NCI-H69 (cell line): Measurements from ENCODE around the gene SLC22A23.

Experiments used
- DNase-seq: peaks from one replicate; lab custom pipeline; 2025; lab: John Stamatoyannopoulos, UW

Gene SLC22A23

DNA sequence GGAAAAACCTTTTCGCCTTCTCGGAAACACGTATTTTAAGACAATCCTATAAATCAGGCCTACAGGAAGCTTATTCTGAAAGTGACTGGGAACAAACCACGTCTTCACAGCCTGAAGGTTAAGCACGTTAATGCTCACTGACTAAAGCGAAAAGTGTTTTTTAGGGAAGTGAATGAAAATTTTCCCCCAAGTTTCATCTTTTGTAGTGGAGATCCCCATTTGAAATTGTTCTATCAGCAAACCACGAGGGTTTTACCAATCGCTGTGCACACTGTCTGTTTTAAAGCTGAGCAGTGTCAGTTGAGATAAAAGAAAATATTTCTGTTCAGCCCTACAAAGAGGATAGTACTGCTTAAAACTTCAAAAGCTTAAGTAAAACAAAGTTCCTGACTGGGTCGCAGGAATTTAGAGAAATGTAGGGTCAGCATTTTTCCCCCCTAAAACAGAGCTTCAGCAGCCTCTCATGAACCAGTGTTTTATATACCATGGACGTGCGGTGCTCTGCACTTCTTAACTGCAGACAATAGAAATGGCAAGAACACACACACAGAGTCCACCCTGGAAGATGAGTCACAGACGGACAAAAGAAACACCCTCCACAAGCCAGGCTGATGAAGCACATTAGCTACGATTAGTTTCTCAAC, 34.9 kb downstream of the SLC22A23 start:
- DNase-seq, result peak; percentile 71

DNA sequence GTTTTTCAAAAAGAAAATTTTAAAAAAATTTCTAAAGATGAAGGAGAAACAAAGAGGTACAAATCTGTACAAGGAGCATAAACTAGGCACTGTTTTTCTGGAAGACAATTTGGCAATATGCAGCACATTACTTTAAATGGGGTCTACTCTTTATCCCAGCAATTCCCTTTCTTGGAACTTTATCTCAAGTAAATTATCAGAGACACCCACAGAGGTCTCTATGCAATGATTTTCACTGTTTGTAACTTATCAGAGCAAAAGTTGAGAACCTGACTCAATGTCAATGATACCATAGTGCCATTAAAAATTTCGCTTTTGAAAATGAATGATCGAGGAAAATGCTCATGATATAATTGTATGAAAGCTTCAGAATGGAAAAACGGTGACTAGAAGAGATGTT, 35.7 kb downstream of the SLC22A23 start:
- DNase-seq, result no peak

DNA sequence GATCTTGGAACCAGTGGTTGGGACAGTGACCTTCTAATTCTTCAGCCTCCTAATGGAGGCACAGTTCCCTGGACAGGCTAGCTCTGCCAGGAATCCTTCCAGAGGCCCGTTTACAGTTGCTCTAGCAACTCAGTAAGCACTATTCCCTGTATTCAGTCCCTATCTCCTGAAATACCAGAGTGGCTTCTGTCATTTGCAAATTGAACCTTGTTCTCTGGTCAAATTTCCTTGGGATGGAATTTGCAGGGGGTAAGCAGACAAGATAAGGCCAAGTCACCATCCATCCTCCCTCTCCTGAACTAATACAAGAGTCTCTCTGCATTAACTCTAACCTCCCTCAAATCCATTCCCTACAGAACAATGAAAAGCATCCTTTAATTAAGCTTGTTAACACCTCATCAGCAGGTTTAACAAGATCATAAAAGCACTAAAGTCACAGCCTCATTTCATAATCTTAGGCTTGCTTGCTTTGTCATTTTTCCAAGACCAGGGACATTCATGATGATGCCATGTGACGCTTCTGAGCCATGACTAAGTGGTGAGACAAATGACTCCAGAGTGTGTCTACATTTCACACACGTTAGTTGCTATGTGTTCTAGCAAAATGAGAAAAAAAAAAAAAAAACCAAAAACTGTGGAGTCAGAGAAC, 37.1 kb downstream of the SLC22A23 start:
- DNase-seq, result peak; percentile 26

DNA sequence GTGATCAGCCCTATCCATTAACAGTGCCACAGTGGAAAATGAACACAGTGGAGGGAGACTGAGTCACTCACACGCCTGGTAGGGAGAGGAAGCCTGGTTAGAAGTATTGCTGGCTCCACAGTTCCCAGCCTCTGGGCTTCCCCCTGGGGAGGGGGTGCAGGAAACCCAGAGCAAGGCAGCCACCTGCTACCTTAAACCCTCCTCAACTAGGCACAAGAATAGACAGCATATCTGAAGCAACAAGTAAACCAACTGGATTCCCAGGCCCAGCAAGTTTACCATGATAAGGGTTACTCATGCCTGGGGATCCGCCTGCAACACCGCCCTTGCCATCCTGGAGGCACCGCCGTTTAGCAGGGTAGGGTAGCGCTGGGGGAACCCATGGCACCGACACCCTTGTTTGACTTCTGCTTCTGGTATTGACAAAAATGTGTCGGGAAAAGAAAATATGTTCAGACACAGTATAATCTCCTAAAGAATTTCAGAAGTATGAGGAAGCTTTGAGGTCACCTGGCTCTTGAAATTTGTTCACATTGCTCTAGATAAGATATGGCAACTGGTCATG, 38.3 kb downstream of the SLC22A23 start:
- DNase-seq, result peak; percentile 49

DNA sequence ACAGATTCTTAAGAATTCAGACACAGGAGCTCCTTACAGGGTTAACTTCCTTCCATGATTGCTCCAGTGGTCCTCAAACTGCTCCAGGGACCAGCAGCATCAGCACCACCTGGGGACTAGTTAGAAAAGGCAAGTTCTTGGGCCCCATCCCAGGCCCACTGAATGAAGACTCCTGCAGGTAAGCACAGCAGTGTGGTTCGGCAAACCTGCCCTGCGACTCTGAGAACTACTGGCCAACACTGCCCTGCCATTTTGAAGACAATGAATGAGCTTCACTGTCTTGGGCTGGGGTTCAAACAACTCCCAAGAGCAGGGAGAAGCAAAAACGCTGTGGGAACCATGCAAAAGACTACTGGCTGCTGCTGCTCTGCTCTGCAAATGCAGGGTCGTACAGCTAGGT, 39.4 kb downstream of the SLC22A23 start:
- DNase-seq, result no peak

DNA sequence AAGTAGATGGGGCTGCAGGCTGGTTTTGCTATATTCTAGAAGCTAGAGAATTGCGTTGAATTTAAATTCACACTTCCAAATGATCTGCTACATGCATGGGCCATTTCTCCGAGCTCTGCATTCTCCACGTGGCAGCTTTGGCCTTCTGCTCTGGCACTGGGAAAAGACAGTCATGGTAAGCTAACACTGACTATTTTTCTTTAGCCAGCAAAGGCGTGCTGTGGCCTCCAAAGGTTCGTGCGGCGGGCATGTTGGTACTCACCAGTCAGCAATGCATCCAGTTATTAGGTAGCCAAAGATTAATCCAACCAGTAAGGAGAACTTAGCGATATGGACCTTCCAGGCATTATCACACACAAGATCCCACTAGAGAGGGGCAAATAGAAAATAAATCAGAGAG, 41.4 kb downstream of the SLC22A23 start:
- DNase-seq, result no peak

GRCh38 chr6:3415082-3415453, 41.8 kb downstream of the SLC22A23 start:
- no peak for DNase-seq

GRCh38 chr6:3414327-3415081, 42.3 kb downstream of the SLC22A23 start:
- DNase-seq, result no peak

GRCh38 chr6:3413592-3413991, 43.3 kb downstream of the SLC22A23 start:
- no peak for DNase-seq

GRCh38 chr6:3412779-3413500, 43.9 kb downstream of the SLC22A23 start:
- DNase-seq, result no peak

DNA sequence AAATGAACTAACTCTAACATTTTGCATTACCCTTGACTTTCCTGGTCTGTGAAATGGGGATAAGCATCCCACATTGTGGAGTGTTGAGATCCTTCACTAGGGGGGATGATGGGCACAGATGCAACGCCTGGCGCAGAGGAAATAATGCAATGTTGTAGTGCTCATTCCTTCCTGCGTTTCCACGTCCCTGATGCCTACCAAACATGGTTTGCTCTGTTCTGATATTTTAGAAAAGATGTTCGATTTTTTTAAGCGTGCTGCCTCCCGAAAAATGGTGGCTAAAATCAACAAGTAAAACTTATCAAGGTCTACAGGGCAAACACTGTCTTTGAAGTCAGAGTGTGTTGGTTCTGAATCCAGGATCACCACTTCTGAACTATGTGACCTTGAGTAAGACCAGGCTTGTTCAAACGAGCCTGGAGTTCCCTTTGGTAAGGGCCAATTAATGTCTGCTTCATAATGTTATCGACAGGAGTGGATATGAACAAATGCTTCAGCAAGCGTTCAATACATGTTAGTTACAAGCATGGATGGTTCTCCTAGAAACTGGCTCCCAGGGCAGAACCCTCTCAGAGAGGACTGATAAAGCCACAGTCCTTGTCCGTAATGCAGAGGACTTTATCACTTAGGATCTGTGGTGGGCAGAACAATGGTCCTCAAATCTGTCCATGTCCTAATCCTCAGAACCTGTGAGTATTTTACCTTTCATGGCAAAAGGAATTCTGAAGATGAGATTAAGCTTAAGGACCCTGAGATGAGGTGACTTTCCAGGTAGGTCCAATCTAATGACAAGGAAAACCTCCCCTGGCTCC, 44.7 kb downstream of the SLC22A23 start:
- no peak for DNase-seq

DNA sequence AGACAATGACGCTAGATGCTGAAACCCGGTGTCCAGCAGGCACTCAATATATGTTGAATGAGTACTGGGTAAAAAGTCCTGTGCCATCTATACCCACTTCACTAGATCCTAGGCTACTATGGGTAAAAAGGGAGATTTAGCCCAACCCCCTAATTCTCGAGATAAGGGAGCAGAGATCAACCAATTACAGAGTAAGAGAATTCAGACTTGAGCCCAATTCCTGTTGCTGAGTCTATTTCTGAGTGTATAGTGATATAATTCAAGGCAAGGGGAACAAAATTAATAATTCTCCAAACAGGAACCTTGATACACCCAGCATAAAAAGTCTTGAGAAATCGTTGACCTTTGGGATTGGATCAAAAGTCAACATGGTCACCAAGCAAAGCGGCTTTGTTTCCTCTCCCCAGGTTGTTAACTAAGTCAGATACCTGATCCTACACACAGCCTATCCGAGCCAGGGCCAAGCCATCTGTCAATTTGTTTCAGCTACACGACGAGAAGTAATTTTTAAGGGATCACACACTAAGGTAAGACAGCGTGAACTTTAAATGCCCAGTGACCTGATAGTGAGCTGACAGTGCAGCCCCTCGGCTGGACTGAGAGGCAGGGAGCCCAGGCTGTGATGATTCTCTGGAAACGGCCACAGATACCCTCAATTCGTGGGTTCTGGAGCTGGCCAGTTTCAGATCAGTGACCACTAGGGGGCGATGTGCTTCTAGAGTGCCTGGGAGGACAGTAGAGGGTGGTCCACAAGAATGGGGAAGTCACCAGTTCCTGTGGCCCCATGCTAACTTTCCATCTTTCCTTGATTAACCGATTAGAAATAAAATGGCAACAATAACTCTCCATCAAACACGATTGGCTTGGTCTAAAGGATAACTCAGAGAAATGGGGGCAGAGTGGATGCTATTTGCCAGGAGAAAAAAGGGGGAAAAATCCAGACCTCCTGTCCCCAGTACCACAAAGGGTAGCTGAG, 46.2 kb downstream of the SLC22A23 start:
- DNase-seq, result peak; percentile 87

DNA sequence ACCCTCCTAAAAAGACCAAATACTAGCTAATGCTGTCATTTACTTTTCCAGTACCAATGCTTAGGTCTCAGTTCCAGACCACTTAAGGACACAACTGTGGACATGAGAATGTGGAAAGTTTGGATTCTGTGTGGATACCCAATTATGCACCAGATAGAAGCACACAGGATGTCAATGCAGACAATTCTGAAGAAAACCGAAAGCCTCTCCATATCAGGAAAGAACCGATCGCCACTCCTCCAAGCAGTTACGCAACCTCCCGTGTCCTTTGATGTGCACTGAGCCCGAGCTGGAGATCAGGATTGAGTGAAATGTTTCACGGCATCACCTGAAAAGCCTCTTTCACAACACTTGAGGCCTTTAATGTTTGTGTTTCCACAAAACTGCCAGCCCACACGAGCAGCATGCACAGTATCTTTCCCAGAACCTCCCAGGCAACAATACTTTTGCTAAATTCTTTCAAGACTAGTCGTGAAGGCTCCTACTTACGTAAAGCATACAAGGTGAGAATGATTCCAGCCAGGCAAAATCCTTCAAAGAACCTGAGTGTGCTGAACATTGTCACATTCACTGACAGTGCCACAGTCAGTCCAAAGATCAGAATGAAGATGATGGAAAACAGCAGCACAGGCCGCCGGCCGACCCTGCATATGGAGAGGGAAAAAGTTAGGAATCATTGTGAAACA, 47.0 kb downstream of the SLC22A23 start:
- no peak for DNase-seq

DNA sequence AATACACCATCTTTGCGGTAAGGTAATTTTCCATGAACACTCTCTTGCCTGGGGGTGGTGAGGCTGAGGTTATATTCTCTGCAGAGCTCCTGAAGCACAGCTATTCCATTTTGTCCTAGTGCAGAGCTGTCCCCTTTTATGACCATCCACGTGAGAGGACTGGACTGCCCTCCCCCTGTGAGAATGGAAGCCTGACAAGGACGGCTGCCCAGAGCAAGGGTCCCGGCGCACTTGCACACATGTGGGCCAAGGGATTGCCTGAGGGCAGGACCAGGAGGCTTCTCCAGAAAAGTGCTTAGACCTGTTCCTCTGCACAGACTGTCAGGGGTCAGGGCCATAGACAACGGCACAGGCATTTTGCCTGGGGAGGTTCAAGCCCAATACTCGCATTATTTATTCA, 48.2 kb downstream of the SLC22A23 start:
- no peak for DNase-seq

- DNase-seq, result peak; percentile 66
Observed at GRCh38 chr6:3407840-3408239, 49.0 kb downstream of the SLC22A23 start.

- DNase-seq, result no peak
Observed at GRCh38 chr6:3406891-3407809, 49.7 kb downstream of the SLC22A23 start.

- no peak for DNase-seq
Observed at GRCh38 chr6:3406362-3406821, 50.5 kb downstream of the SLC22A23 start.

DNA sequence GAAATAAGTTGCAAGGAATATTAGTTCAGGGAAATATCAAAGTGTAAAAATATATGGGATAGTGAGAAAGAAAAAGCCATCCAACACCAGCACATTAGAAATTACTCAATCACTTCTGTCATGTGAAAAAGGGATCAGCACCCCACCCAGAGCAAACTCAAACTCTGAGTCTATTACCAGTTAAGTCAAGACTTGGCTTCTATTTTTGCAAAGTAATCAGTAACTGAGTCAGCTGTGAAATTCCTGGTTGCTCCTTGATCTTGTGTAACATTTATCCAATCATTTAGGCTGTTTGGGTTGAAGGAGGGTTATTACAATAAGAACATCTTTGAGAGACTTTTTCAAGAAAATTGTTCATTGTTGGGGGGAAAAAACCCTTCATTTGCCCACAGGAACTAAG, 51.2 kb downstream of the SLC22A23 start:
- no peak for DNase-seq

- no peak for DNase-seq
Observed at GRCh38 chr6:3405182-3405518, 51.7 kb downstream of the SLC22A23 start.
